ENCODE measurements around the gene GOLGA6A. TPM values are rescaled to one million over a fixed set of nuclear protein-coding genes. Genes with fewer than 3 reads are reported as not detected.

GOLGA6A gene
- total RNA-seq, 1 experiment from 2014 or later = 6.0 TPM

DNA sequence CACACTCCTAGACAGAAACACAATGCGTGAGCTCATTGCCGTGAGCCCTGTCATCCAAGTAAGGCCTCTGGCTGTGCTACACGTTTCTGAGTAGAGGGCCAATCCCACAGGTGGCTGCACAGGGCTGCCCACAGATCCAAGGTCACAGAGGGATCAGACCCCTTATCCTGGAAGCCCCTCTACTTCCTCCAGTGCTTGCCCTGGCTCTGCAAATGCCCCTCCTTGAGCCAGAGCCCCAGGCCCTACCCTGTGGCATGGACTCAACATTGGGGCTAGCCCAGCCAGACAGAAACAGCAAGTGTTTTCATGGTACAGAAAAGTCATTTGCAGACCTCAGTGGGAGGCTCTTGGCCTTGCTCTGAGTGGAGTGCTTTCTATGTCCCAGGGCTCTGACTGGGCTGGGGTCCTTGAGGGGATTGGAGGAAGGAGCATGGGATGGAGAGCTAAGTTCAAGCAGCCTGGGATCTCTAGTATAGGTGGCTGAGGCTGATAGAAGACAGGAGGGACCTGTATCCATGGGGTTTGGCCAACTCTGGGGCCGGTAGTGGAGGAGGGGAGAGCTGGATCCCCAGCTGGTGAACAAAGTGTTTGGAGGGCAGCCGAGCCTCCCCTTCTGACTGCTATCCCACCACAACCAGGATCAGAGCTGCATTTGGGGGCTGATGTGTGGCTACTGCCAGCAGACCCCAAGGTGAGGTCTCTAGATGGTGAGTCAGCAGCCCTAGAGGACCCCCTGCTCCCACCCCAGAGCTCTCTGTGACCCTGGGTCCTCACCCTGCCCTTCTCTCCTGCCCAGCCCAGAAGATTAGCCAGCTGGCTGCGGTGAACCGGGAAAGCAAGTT, 38.7 kb downstream of the GOLGA6A start:
- no peak for DNase-seq (ENCODE audit: low spot score)
- H3K9me3 Mint-ChIP-seq = no peaks in the 10 kb centered on the region
- CTCF ChIA-PET = interaction anchor here (0.8 to 7.6 kb wide), 6 partner anchors 10 to 264 kb away, joined by 3 to 112 read pairs (median 3); no protein-coding TSS in a partner anchor
- H3K27me3 Mint-ChIP-seq (ENCODE audit: low read depth) = peaks cover 3% of the 10 kb centered on the region; the same call in 1 of the 2 replicates
- H3K36me3 Mint-ChIP-seq = 0 out of 2 replicates have a peak, but pooled peaks cover 4% of the 10 kb centered on the region
- POLR2A ChIA-PET = no interaction called here
- H3K4me1 Mint-ChIP-seq = peaks cover 21% of the 10 kb centered on the region
- no peak overlapping the region for H3K27ac Mint-ChIP-seq
- TF ChIP-seq, protein P1, sequence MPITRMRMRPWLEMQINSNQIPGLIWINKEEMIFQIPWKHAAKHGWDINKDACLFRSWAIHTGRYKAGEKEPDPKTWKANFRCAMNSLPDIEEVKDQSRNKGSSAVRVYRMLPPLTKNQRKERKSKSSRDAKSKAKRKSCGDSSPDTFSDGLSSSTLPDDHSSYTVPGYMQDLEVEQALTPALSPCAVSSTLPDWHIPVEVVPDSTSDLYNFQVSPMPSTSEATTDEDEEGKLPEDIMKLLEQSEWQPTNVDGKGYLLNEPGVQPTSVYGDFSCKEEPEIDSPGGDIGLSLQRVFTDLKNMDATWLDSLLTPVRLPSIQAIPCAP (CRISPR knock-in tag; IDR thresholded peaks at IDR 0.05) = no peak
- TF ChIP-seq, protein P2, sequence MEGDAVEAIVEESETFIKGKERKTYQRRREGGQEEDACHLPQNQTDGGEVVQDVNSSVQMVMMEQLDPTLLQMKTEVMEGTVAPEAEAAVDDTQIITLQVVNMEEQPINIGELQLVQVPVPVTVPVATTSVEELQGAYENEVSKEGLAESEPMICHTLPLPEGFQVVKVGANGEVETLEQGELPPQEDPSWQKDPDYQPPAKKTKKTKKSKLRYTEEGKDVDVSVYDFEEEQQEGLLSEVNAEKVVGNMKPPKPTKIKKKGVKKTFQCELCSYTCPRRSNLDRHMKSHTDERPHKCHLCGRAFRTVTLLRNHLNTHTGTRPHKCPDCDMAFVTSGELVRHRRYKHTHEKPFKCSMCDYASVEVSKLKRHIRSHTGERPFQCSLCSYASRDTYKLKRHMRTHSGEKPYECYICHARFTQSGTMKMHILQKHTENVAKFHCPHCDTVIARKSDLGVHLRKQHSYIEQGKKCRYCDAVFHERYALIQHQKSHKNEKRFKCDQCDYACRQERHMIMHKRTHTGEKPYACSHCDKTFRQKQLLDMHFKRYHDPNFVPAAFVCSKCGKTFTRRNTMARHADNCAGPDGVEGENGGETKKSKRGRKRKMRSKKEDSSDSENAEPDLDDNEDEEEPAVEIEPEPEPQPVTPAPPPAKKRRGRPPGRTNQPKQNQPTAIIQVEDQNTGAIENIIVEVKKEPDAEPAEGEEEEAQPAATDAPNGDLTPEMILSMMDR (IDR thresholded peaks at IDR 0.05) = no peak
- TF ChIP-seq NR1H2 (CRISPR knock-in tag; IDR thresholded peaks at IDR 0.05) = no peak
- no peak for TF ChIP-seq ZNF219 (CRISPR knock-in tag; IDR thresholded peaks at IDR 0.05; ENCODE audit: borderline replicate concordance)
- TF ChIP-seq, protein P3, sequence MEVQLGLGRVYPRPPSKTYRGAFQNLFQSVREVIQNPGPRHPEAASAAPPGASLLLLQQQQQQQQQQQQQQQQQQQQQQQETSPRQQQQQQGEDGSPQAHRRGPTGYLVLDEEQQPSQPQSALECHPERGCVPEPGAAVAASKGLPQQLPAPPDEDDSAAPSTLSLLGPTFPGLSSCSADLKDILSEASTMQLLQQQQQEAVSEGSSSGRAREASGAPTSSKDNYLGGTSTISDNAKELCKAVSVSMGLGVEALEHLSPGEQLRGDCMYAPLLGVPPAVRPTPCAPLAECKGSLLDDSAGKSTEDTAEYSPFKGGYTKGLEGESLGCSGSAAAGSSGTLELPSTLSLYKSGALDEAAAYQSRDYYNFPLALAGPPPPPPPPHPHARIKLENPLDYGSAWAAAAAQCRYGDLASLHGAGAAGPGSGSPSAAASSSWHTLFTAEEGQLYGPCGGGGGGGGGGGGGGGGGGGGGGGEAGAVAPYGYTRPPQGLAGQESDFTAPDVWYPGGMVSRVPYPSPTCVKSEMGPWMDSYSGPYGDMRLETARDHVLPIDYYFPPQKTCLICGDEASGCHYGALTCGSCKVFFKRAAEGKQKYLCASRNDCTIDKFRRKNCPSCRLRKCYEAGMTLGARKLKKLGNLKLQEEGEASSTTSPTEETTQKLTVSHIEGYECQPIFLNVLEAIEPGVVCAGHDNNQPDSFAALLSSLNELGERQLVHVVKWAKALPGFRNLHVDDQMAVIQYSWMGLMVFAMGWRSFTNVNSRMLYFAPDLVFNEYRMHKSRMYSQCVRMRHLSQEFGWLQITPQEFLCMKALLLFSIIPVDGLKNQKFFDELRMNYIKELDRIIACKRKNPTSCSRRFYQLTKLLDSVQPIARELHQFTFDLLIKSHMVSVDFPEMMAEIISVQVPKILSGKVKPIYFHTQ (CRISPR knock-in tag; IDR thresholded peaks at IDR 0.05) = no peak
- TF ChIP-seq GTF2I (CRISPR knock-in tag; conservative IDR thresholded peaks at IDR 0.05) = no peak
- TF ChIP-seq FOXP1 (CRISPR knock-in tag; IDR thresholded peaks at IDR 0.05; ENCODE audit: borderline replicate concordance) = no peak
- TF ChIP-seq CREM (CRISPR knock-in tag; IDR thresholded peaks at IDR 0.05) = no peak
- TF ChIP-seq RORB (CRISPR knock-in tag; IDR thresholded peaks at IDR 0.05) = no peak
- TF ChIP-seq JUN (CRISPR knock-in tag; IDR thresholded peaks at IDR 0.05) = no peak
- TF ChIP-seq, protein P4, sequence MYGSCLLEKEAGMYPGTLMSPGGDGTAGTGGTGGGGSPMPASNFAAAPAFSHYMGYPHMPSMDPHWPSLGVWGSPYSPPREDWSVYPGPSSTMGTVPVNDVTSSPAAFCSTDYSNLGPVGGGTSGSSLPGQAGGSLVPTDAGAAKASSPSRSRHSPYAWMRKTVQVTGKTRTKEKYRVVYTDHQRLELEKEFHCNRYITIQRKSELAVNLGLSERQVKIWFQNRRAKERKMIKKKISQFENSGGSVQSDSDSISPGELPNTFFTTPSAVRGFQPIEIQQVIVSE (CRISPR knock-in tag; IDR thresholded peaks at IDR 0.05; ENCODE audit: borderline replicate concordance) = no peak
- TF ChIP-seq ETV6 (CRISPR knock-in tag; IDR thresholded peaks at IDR 0.05) = no peak
- no peak for TF ChIP-seq ATF1 (CRISPR knock-in tag; IDR thresholded peaks at IDR 0.05)
- TF ChIP-seq JAZF1 (CRISPR knock-in tag; IDR thresholded peaks at IDR 0.05) = no peak
- no peak for TF ChIP-seq NFE2L1 (CRISPR knock-in tag; IDR thresholded peaks at IDR 0.05)
- no peak for TF ChIP-seq TEAD4 (CRISPR knock-in tag; IDR thresholded peaks at IDR 0.05)
- TF ChIP-seq, protein P5, sequence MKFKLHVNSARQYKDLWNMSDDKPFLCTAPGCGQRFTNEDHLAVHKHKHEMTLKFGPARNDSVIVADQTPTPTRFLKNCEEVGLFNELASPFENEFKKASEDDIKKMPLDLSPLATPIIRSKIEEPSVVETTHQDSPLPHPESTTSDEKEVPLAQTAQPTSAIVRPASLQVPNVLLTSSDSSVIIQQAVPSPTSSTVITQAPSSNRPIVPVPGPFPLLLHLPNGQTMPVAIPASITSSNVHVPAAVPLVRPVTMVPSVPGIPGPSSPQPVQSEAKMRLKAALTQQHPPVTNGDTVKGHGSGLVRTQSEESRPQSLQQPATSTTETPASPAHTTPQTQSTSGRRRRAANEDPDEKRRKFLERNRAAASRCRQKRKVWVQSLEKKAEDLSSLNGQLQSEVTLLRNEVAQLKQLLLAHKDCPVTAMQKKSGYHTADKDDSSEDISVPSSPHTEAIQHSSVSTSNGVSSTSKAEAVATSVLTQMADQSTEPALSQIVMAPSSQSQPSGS (CRISPR knock-in tag; IDR thresholded peaks at IDR 0.05; ENCODE audit: borderline replicate concordance, low read depth) = no peak
- no peak for ATAC-seq
- no peak overlapping the region for H3K4me3 Mint-ChIP-seq
